ENCODE results near the gene CRIP2.

CRIP2 gene, protein sequence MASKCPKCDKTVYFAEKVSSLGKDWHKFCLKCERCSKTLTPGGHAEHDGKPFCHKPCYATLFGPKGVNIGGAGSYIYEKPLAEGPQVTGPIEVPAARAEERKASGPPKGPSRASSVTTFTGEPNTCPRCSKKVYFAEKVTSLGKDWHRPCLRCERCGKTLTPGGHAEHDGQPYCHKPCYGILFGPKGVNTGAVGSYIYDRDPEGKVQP

GRCh38 chr14:105474483-105475268 lies at the start of gene CRIP2:
TSS of gene CRIP2 (plus strand) at chr14:105474821. CDS start at chr14:105474863, 42 bp downstream.
- Histone ChIP-seq H3K36me3 (ENCODE audit: control insufficient read depth in 1 of 2, insufficient read depth in 2 of 2, low read length in 2 of 2) (peaks cover 0 to 8% of the 10 kb centered on the region in 2 donors), H3K9me3 (ENCODE audit: control insufficient read depth in 1 of 2, low read length in 2 of 2) (no peaks in the 10 kb centered on the region), H3K27ac (ENCODE audit: low read length) (peak within 1 kb of the TSS; percentile 23), H3K27me3 (ENCODE audit: low read depth, low read length) (peaks cover 22% of the 10 kb centered on the region), H3K4me1 (ENCODE audit: control insufficient read depth in 1 of 2, insufficient read depth in 2 of 2, low read length in 2 of 2) (peaks cover 0 to 59% of the 10 kb centered on the region in 2 donors), H3K4me3 (ENCODE audit: low read depth in 1 of 2, low read length in 2 of 2) (peak within 1 kb of the TSS; percentile 48 to 88)

DNA sequence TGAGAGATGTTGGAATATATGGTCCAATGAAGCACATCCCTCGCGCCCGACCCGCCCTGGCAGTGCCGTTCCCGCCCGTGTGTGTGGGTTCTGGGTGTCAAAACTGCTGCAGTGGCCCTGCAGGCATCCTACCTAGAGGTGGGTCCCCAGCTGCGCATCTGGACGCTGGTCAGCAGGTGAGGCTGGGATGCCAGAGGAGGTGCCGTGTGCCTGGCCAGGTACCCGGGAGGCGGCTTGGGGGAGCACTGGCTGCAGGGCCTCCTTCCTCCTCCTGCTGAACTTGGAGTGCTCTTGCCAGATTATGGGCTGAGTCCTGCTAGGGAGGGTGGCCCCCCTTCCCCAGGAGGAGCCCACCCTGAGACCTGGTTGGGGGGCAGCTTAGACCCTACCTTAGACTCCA lies 49.8 kb upstream of the CRIP2 start:
- H3K4me1 ChIP-seq (ENCODE audit: control insufficient read depth in 1 of 2, insufficient read depth in 2 of 2, low read length in 2 of 2), result peaks cover 4 to 24% of the 10 kb centered on the region in 2 donors

DNA sequence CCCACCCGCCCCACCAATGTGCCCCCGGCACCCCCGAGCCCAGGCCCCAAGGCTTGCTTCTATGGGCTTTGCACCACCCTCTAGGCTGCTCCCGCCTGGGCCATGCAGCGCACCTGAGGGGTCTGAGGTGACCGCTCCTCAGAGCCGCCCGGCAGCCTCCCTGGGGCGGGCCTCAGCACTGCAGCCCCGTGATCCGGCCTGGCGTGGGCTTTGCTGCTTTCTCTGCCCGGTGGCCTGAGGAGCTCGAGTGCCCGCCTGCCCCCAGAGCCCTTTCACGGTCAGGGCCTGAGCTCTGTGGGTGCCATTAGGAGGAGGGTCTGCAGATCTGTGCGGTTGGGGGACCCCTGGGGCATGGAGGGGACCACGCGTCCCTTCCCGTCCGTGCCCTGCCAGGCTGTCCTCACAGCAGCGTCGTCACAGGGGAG lies 48.8 kb upstream of the CRIP2 start:
- no peak overlapping the region for H3K4me3 ChIP-seq (ENCODE audit: low read depth in 1 of 2, low read length in 2 of 2)
- H3K9me3 ChIP-seq (ENCODE audit: control insufficient read depth in 1 of 2, low read length in 2 of 2), result no peaks in the 10 kb centered on the region
- H3K27ac ChIP-seq (ENCODE audit: low read length), result no peak overlapping the region
- peaks cover 0 to 10% of the 10 kb centered on the region in 2 donors for H3K36me3 ChIP-seq (ENCODE audit: control insufficient read depth in 1 of 2, insufficient read depth in 2 of 2, low read length in 2 of 2)
- no peaks in the 10 kb centered on the region for H3K27me3 ChIP-seq (ENCODE audit: low read depth, low read length)
- H3K4me1 ChIP-seq (ENCODE audit: control insufficient read depth in 1 of 2, insufficient read depth in 2 of 2, low read length in 2 of 2), result peaks cover 4 to 24% of the 10 kb centered on the region in 2 donors

More for the DNA sequence above, 49.8 kb upstream of the CRIP2 start:
- Histone ChIP-seq H3K27me3 (ENCODE audit: low read depth, low read length) (no peaks in the 10 kb centered on the region), H3K36me3 (ENCODE audit: control insufficient read depth in 1 of 2, insufficient read depth in 2 of 2, low read length in 2 of 2) (peaks cover 0 to 10% of the 10 kb centered on the region in 2 donors), H3K9me3 (ENCODE audit: control insufficient read depth in 1 of 2, low read length in 2 of 2) (no peaks in the 10 kb centered on the region), H3K27ac (ENCODE audit: low read length) (no peak overlapping the region), H3K4me3 (ENCODE audit: low read depth in 1 of 2, low read length in 2 of 2) (no peak overlapping the region)

GRCh38 chr14:105426416-105427130 lies 48.0 kb upstream of the CRIP2 start:
- no peak overlapping the region for H3K4me3 ChIP-seq (ENCODE audit: low read depth in 1 of 2, low read length in 2 of 2)
- no peaks in the 10 kb centered on the region for H3K9me3 ChIP-seq (ENCODE audit: control insufficient read depth in 1 of 2, low read length in 2 of 2)
- no peaks in the 10 kb centered on the region for H3K27me3 ChIP-seq (ENCODE audit: low read depth, low read length)
- peaks cover 3 to 16% of the 10 kb centered on the region in 2 donors for H3K4me1 ChIP-seq (ENCODE audit: control insufficient read depth in 1 of 2, insufficient read depth in 2 of 2, low read length in 2 of 2)
- peaks cover 0 to 10% of the 10 kb centered on the region in 2 donors for H3K36me3 ChIP-seq (ENCODE audit: control insufficient read depth in 1 of 2, insufficient read depth in 2 of 2, low read length in 2 of 2)
- H3K27ac ChIP-seq (ENCODE audit: low read length), result no peak overlapping the region

DNA sequence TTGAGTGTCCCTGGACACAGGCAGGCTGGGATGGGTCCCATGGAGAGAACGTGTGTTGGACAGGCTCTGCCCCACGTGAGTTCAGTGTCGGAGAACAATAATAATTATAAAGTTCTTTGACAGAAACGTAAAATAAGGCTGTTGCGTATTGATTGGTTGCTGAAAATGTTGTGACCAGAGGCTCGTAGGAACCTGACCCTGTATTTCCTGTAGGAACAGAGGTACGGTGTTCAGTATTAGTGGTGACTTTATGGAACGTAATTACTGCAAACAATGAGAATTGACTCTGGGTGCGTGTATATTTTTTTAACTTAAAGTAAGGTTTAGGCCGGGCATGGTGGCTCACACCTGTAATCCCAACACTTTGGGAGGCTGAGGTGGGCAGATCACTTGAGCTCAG lies 47.2 kb upstream of the CRIP2 start:
- Histone ChIP-seq H3K4me1 (ENCODE audit: control insufficient read depth in 1 of 2, insufficient read depth in 2 of 2, low read length in 2 of 2) (peaks cover 0 to 8% of the 10 kb centered on the region in 2 donors), H3K36me3 (ENCODE audit: control insufficient read depth in 1 of 2, insufficient read depth in 2 of 2, low read length in 2 of 2) (peaks cover 0 to 10% of the 10 kb centered on the region in 2 donors), H3K27ac (ENCODE audit: low read length) (no peak overlapping the region), H3K4me3 (ENCODE audit: low read depth in 1 of 2, low read length in 2 of 2) (no peak overlapping the region), H3K9me3 (ENCODE audit: control insufficient read depth in 1 of 2, low read length in 2 of 2) (no peaks in the 10 kb centered on the region), H3K27me3 (ENCODE audit: low read depth, low read length) (no peaks in the 10 kb centered on the region)

GRCh38 chr14:105427936-105428485 lies 46.6 kb upstream of the CRIP2 start:
- Histone ChIP-seq H3K4me3 (ENCODE audit: low read depth in 1 of 2, low read length in 2 of 2) (no peak overlapping the region), H3K36me3 (ENCODE audit: control insufficient read depth in 1 of 2, insufficient read depth in 2 of 2, low read length in 2 of 2) (peaks cover 0 to 10% of the 10 kb centered on the region in 2 donors), H3K27ac (ENCODE audit: low read length) (no peak overlapping the region), H3K4me1 (ENCODE audit: control insufficient read depth in 1 of 2, insufficient read depth in 2 of 2, low read length in 2 of 2) (peaks cover 0 to 4% of the 10 kb centered on the region in 2 donors), H3K27me3 (ENCODE audit: low read depth, low read length) (no peaks in the 10 kb centered on the region), H3K9me3 (ENCODE audit: control insufficient read depth in 1 of 2, low read length in 2 of 2) (no peaks in the 10 kb centered on the region)

GRCh38 chr14:105430042-105430441 lies 44.6 kb upstream of the CRIP2 start:
- H3K9me3 ChIP-seq (ENCODE audit: control insufficient read depth in 1 of 2, low read length in 2 of 2), result no peaks in the 10 kb centered on the region
- H3K27me3 ChIP-seq (ENCODE audit: low read depth, low read length), result no peaks in the 10 kb centered on the region
- peaks cover 0 to 10% of the 10 kb centered on the region in 2 donors for H3K36me3 ChIP-seq (ENCODE audit: control insufficient read depth in 1 of 2, insufficient read depth in 2 of 2, low read length in 2 of 2)
- no peak overlapping the region for H3K4me3 ChIP-seq (ENCODE audit: low read depth in 1 of 2, low read length in 2 of 2)
- no peak overlapping the region for H3K27ac ChIP-seq (ENCODE audit: low read length)
- peaks cover 0 to 4% of the 10 kb centered on the region in 2 donors for H3K4me1 ChIP-seq (ENCODE audit: control insufficient read depth in 1 of 2, insufficient read depth in 2 of 2, low read length in 2 of 2)

DNA sequence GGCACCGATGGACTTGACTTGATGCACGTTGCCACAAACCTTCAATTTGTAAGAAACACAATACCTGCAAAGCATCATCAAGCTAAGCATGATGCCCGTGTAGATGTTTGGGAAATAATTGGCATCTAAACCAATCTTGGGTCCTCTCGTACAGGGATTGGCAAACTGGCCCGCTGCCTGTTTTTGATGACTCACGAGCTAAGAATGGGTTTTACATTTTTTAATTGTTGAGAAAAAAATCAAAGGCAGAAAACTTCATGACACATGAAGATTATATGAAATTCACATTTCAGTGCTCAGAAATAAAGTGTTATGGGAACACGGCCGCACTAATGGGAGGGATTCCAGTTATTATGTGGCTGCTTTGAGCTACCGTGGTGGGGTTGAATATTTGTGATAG lies 44.1 kb upstream of the CRIP2 start:
- Histone ChIP-seq H3K4me3 (ENCODE audit: low read depth in 1 of 2, low read length in 2 of 2) (no peak overlapping the region), H3K9me3 (ENCODE audit: control insufficient read depth in 1 of 2, low read length in 2 of 2) (no peaks in the 10 kb centered on the region), H3K27ac (ENCODE audit: low read length) (no peak overlapping the region), H3K4me1 (ENCODE audit: control insufficient read depth in 1 of 2, insufficient read depth in 2 of 2, low read length in 2 of 2) (peaks cover 0 to 4% of the 10 kb centered on the region in 2 donors), H3K36me3 (ENCODE audit: control insufficient read depth in 1 of 2, insufficient read depth in 2 of 2, low read length in 2 of 2) (peaks cover 0 to 10% of the 10 kb centered on the region in 2 donors), H3K27me3 (ENCODE audit: low read depth, low read length) (no peaks in the 10 kb centered on the region)

- peaks cover 0 to 4% of the 10 kb centered on the region in 2 donors for H3K4me1 ChIP-seq (ENCODE audit: control insufficient read depth in 1 of 2, insufficient read depth in 2 of 2, low read length in 2 of 2)
- H3K4me3 ChIP-seq (ENCODE audit: low read depth in 1 of 2, low read length in 2 of 2), result no peak overlapping the region
- H3K27ac ChIP-seq (ENCODE audit: low read length), result no peak overlapping the region
- peaks cover 0 to 10% of the 10 kb centered on the region in 2 donors for H3K36me3 ChIP-seq (ENCODE audit: control insufficient read depth in 1 of 2, insufficient read depth in 2 of 2, low read length in 2 of 2)
- H3K27me3 ChIP-seq (ENCODE audit: low read depth, low read length), result no peaks in the 10 kb centered on the region
- no peaks in the 10 kb centered on the region for H3K9me3 ChIP-seq (ENCODE audit: control insufficient read depth in 1 of 2, low read length in 2 of 2)
These were observed 43.4 kb upstream of the CRIP2 start for GRCh38 chr14:105431256-105431655.

DNA sequence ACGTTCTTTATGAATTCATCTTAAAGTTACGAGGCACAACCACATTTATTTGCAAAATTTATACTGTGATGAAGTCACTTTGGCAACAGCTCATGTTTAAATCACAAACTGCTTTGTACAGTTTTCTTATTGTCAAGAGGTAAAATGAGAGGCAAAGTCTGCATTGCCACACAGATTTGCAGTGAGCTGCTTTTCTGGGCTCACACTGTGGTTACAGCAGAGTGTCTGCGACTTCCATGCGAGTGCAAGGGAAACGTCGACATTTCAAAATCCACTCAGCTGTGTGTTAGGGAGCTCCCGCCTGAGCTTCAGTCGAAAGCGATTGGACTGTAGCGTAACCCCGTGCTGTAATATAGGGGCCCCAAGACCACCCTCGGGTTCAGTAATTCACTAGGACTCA lies 42.0 kb upstream of the CRIP2 start:
- no peaks in the 10 kb centered on the region for H3K9me3 ChIP-seq (ENCODE audit: control insufficient read depth in 1 of 2, low read length in 2 of 2)
- peaks cover 0 to 7% of the 10 kb centered on the region in 2 donors for H3K4me1 ChIP-seq (ENCODE audit: control insufficient read depth in 1 of 2, insufficient read depth in 2 of 2, low read length in 2 of 2)
- H3K4me3 ChIP-seq (ENCODE audit: low read depth in 1 of 2, low read length in 2 of 2), result no peak overlapping the region
- no peaks in the 10 kb centered on the region for H3K27me3 ChIP-seq (ENCODE audit: low read depth, low read length)
- H3K36me3 ChIP-seq (ENCODE audit: control insufficient read depth in 1 of 2, insufficient read depth in 2 of 2, low read length in 2 of 2), result no peaks in the 10 kb centered on the region
- H3K27ac ChIP-seq (ENCODE audit: low read length), result no peak overlapping the region

DNA sequence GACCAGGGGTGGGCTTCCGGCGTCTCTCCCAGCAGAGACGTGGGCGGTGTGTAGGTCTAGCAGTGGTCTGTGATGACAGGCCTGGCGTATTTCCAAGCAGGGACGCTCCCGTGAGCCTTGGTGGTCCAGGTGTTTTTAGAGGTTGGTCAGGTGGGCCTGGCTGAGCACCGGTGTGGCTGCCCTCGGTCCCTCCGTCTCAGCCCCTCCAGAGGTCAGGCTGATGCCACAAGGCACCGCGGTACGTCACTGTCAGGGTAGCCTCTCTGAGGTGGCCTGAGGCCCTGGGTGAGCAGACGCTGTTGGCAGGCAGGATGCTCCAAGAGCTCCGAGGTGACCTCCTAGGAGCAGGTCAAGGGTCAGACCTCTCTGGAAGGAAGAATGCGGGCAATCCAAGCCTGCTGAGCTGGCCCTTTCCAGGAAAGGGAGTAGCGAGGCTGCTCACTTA lies 41.4 kb upstream of the CRIP2 start:
- Histone ChIP-seq H3K36me3 (ENCODE audit: control insufficient read depth in 1 of 2, insufficient read depth in 2 of 2, low read length in 2 of 2) (no peaks in the 10 kb centered on the region), H3K27me3 (ENCODE audit: low read depth, low read length) (no peaks in the 10 kb centered on the region), H3K4me3 (ENCODE audit: low read depth in 1 of 2, low read length in 2 of 2) (no peak overlapping the region), H3K27ac (ENCODE audit: low read length) (no peak overlapping the region), H3K4me1 (ENCODE audit: control insufficient read depth in 1 of 2, insufficient read depth in 2 of 2, low read length in 2 of 2) (peaks cover 0 to 12% of the 10 kb centered on the region in 2 donors), H3K9me3 (ENCODE audit: control insufficient read depth in 1 of 2, low read length in 2 of 2) (no peaks in the 10 kb centered on the region)
